Large intestine (tissue), 3 donors: ENCODE measurements around the gene FLT3LG. TPM values are rescaled to one million over a fixed set of nuclear protein-coding genes. Genes with fewer than 3 reads are reported as not detected.
A peak's percentile ranks its signal among the peaks of the same experiment; 100 is the strongest.
"Not testable (repeated sequence)": the region's sequence is repeated elsewhere in the genome, so short reads cannot be mapped to it uniquely, and the experiment has no call there.

Source experiments
- DNase-seq, 2 donors: peaks; one replicate each; pipeline versions ENCODE4 v3.0.0 to v3.0.0-alpha.2; 2013
- H3K27ac ChIP-seq: one replicate; pipeline ENCODE4 v1.5.1; 2013; ENCODE audit warnings: low read length
- H3K27me3 ChIP-seq: 2 replicates; pipeline ENCODE4 v1.6.1; 2013; ENCODE audit warnings: low read length; ENCODE audit not compliant: control insufficient read depth, insufficient read depth
- H3K36me3 ChIP-seq: 2 replicates; pipeline ENCODE4 v1.6.1; 2013; ENCODE audit warnings: low read length; ENCODE audit not compliant: control insufficient read depth, insufficient read depth
- H3K4me1 ChIP-seq: one replicate; pipeline ENCODE4 v1.6.1; 2013; ENCODE audit warnings: low read length; ENCODE audit not compliant: control insufficient read depth, insufficient read depth
- H3K4me3 ChIP-seq: one replicate; pipeline ENCODE4 v1.5.1; 2013; ENCODE audit warnings: low read length
- H3K9me3 ChIP-seq: one replicate; pipeline ENCODE4 v1.6.1; 2013; ENCODE audit warnings: mild to moderate bottlenecking, low read depth, low read length, moderate library complexity; ENCODE audit not compliant: control insufficient read depth
- WGBS: methylation state at CpG from one replicate; pipeline ENCODE4 v1.1.5; 2013; ENCODE audit warnings: low lambda C conversion rate; ENCODE audit not compliant: insufficient coverage; 5-methylcytosine and 5-hydroxymethylcytosine counted together
- polyA plus RNA-seq: library from polyadenylated mRNA; unstranded; fragments of 120-200 nt; gene quantifications from one replicate; pipeline ENCODE4 v1.2.1, GENCODE V29; 2013

Gene FLT3LG
- polyA plus RNA-seq, 1 donor: 6.6 TPM

GRCh38 chr19:49440439-49441209 is 33.4 kb upstream of the FLT3LG start:
- DNase-seq: no peak
- Histone ChIP-seq H3K27ac (no peak overlapping the region), H3K27me3 (peaks cover 69% of the 10 kb centered on the region), H3K9me3 (no peaks in the 10 kb centered on the region), H3K4me1 (peaks cover 2% of the 10 kb centered on the region), H3K36me3 (no peaks in the 10 kb centered on the region), H3K4me3 (no peak overlapping the region)
- 23% methylated on average over 4 of the region's 19 CpGs for WGBS

GRCh38 chr19:49441210-49441959 is 32.6 kb upstream of the FLT3LG start, which contains the start of gene SLC17A7:
TSS of gene SLC17A7 (minus strand) at chr19:49441527. CDS start at chr19:49441379, 148 bp downstream.
- H3K27ac ChIP-seq: no peak within 1 kb of the TSS
- no peak within 1 kb of the TSS for H3K4me3 ChIP-seq
- H3K9me3 ChIP-seq: no peaks in the 10 kb centered on the region
- DNase-seq: no peak
- peaks cover 2% of the 10 kb centered on the region for H3K4me1 ChIP-seq
- H3K36me3 ChIP-seq: peaks cover 1% of the 10 kb centered on the region
- peaks cover 62% of the 10 kb centered on the region for H3K27me3 ChIP-seq
- 25% methylated on average over 4 of the region's 56 CpGs for WGBS

GRCh38 chr19:49441960-49442350 is 32.1 kb upstream of the FLT3LG start:
- H3K36me3 ChIP-seq: peaks cover 6% of the 10 kb centered on the region
- no peak overlapping the region for H3K4me3 ChIP-seq
- H3K27ac ChIP-seq: no peak overlapping the region
- no peaks in the 10 kb centered on the region for H3K9me3 ChIP-seq
- peaks cover 2% of the 10 kb centered on the region for H3K4me1 ChIP-seq
- DNase-seq: no peak
- 34% methylated on average over 7 of the region's 14 CpGs for WGBS
- peaks cover 56% of the 10 kb centered on the region for H3K27me3 ChIP-seq

GRCh38 chr19:49442354-49442753 is 31.7 kb upstream of the FLT3LG start:
- DNase-seq: no peak
- H3K36me3 ChIP-seq: peaks cover 9% of the 10 kb centered on the region
- H3K4me3 ChIP-seq: no peak overlapping the region
- H3K9me3 ChIP-seq: no peaks in the 10 kb centered on the region
- 8% methylated on average over 2 of the region's 11 CpGs for WGBS
- no peak overlapping the region for H3K27ac ChIP-seq
- H3K27me3 ChIP-seq: peaks cover 52% of the 10 kb centered on the region
- peaks cover 2% of the 10 kb centered on the region for H3K4me1 ChIP-seq

DNA sequence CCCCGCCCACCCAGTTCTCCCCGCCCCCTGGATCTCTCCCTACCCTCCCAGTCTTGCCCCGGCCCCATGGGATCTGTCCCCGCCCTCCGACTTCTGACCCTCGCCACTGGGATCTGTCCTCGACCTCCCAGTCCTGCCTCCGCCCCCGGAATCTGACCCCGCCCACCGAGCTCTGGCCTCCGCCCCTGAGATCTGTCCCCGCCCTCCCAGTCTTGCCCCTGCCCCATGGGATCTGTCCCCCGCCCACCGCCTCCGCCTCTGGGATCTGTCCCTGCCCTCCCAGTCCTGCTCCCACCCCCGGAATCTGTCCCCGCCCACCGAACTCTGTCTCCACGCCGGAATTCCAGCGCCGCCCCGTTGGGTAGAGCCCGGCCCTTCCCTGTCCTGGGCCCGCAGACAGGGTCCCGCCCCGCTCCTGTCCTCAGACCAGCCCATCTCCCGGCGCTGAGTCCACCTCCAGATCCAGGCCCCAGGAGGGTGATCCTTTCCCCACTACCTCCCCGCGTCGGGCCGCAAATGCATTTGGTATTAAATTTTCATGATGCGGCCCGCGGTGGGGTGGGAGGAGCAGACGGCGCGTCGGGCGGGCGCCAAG is 31.1 kb upstream of the FLT3LG start:
- peak; percentile 89 to 90 for DNase-seq
- WGBS: no CpG with 5 or more reads among the region's 43 CpGs
- H3K36me3 ChIP-seq: peaks cover 10% of the 10 kb centered on the region
- H3K27ac ChIP-seq: peak overlapping the region; percentile 58
- peaks cover 47% of the 10 kb centered on the region for H3K27me3 ChIP-seq
- H3K4me3 ChIP-seq: peak overlapping the region; percentile 65
- H3K4me1 ChIP-seq: peaks cover 2% of the 10 kb centered on the region
- no peaks in the 10 kb centered on the region for H3K9me3 ChIP-seq

- Histone ChIP-seq H3K27ac (peak overlapping the region; percentile 58), H3K9me3 (no peaks in the 10 kb centered on the region), H3K4me1 (peaks cover 2% of the 10 kb centered on the region), H3K36me3 (peaks cover 15% of the 10 kb centered on the region), H3K4me3 (peak overlapping the region; percentile 65), H3K27me3 (peaks cover 40% of the 10 kb centered on the region)
- peak; percentile 94 to 97 for DNase-seq
- WGBS: 0% methylated on average over 5 of the region's 47 CpGs
Observed at GRCh38 chr19:49443366-49444099, 30.5 kb upstream of the FLT3LG start.

- peaks cover 18% of the 10 kb centered on the region for H3K36me3 ChIP-seq
- DNase-seq, H3K4me1 ChIP-seq, H3K9me3 ChIP-seq, H3K4me3 ChIP-seq, H3K27ac ChIP-seq: not testable (repeated sequence)
- 29% methylated on average over 1 of the region's 5 CpGs for WGBS
- H3K27me3 ChIP-seq: peaks cover 34% of the 10 kb centered on the region
Observed at GRCh38 chr19:49444100-49444700, 29.8 kb upstream of the FLT3LG start.

DNA sequence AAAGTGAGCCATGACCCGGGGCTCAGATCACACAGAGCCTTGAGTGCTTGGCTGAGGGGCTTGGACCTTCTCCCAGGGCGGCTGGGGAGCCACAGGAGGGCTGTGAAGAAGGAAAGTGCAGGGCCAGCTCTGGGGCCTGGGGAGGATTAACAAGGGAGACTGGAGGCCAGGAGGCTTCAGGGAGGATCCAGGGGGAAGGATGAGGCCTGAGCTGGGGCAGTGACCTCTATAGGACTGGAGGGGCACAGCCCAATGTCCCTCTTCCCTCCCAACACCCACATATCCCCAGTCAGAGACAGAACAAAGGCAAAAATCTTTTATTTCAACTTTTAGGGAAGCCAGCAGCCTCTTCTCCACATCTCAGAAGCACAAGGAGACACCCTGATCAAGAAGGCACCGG is 28.0 kb upstream of the FLT3LG start:
- Histone ChIP-seq H3K4me3 (no peak overlapping the region), H3K9me3 (no peaks in the 10 kb centered on the region), H3K27me3 (peaks cover 16% of the 10 kb centered on the region), H3K27ac (no peak overlapping the region), H3K36me3 (peaks cover 20% of the 10 kb centered on the region), H3K4me1 (peaks cover 2% of the 10 kb centered on the region)
- WGBS: no CpG with 5 or more reads among the region's 3 CpGs
- DNase-seq: no peak

DNA sequence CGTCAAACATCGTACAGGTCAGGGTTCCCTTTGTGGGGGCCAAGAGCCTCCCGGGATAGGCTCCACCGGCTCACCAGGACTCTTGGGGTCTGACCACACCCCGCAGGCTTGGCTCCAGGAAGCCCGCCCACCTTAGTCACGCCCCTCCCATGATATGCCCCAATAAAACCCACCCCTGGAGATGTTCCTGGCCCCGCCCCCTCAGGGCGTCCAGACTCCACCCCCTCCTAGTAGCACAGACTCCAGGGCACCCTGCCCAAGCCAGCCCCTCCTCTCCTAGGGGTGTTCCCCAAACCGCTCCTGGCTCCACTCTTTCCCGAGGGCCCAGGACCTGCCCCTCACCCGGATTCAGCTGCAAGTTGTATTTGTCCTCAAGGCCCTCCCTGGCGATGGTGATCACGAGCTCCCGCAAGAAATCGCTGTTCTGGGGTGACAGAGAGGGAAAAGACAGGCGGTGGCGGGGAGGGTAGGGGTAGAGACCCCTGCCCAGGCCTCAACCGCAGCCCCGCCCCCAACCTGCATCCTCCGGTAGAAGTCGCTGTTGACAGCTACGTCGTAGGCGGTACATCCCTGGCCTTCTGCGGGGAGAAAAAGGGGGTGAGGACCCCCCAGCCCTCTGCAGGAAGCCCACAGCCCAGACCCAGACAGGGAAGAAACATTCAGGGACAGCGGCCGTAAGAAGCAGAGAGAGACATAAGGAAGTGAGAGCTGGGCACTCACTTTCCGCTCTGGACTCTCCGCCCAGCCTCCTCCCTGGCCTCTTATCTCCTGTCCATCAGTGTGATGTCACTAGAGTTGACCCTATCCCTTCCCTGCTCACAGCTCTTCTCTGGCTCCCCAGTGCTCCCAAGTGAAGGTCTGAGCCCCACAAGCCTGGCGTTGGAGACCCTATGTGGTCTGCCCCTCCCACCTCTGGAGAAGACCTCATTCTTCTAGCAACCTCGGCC is 26.3 kb upstream of the FLT3LG start:
- Histone ChIP-seq H3K27me3 (peaks cover 2% of the 10 kb centered on the region), H3K27ac (no peak overlapping the region), H3K36me3 (peaks cover 20% of the 10 kb centered on the region), H3K4me1 (peaks cover 3% of the 10 kb centered on the region), H3K9me3 (no peaks in the 10 kb centered on the region), H3K4me3 (no peak overlapping the region)
- DNase-seq: no peak
- WGBS: 67% methylated on average over 1 of the region's 32 CpGs
